D721Med (cell line): ENCODE results near the gene PPP3R2.
"Not testable (repeated sequence)": the region's sequence is repeated elsewhere in the genome, so short reads cannot be mapped to it uniquely, and the experiment has no call there.

Experiments used
- DNase-seq: peaks from one replicate; pipeline ENCODE4 v3.0.0; 2011; ENCODE audit warnings: low spot score; ENCODE audit not compliant: insufficient read length
- FAIRE-seq: peaks from 2 replicates; lab custom pipeline; 2011; peaks lifted over from hg19 to GRCh38; lab: Jason Lieb, UNC
- CTCF ChIP-seq: IDR thresholded peaks from 2 replicates; pipeline ENCODE4 v1.5.1; 2012; ENCODE audit warnings: mild to moderate bottlenecking, control low read depth; ENCODE audit not compliant: insufficient read depth; ENCODE audit errors: missing control alignments

The PPP3R2 gene

GRCh38 chr9:101591787-101592446 is 2.9 kb downstream of the PPP3R2 start:
- FAIRE-seq (peak; percentile 58), DNase-seq (no peak)
- no peak for TF ChIP-seq CTCF

- FAIRE-seq, result peak; percentile 99
- no peak for TF ChIP-seq CTCF
- DNase-seq, result no peak
Measured at GRCh38 chr9:101590901-101591300, 3.9 kb downstream of the PPP3R2 start.

- not testable (repeated sequence) for FAIRE-seq, DNase-seq
Measured at GRCh38 chr9:101590074-101590473, 4.7 kb downstream of the PPP3R2 start.

- no peak for TF ChIP-seq CTCF
- no peak for DNase-seq
- FAIRE-seq, result no peak
Measured at GRCh38 chr9:101587332-101588043, 7.3 kb downstream of the PPP3R2 start.

GRCh38 chr9:101586651-101587050 is 8.1 kb downstream of the PPP3R2 start:
- DNase-seq (no peak), FAIRE-seq (no peak)
- TF ChIP-seq CTCF, result no peak

- FAIRE-seq (no peak), DNase-seq (no peak)
- no peak for TF ChIP-seq CTCF
Measured at GRCh38 chr9:101585740-101586139, 9.0 kb downstream of the PPP3R2 start.

- DNase-seq (no peak), FAIRE-seq (no peak)
- TF ChIP-seq CTCF, result no peak
Measured at GRCh38 chr9:101582553-101582952, 12.2 kb downstream of the PPP3R2 start.
